Lower lobe of right lung (tissue), 2 donors: Measurements from ENCODE around the gene POU2F1. TPM values are rescaled to one million over a fixed set of nuclear protein-coding genes. Genes with fewer than 3 reads are reported as not detected.

Experiments used
- ATAC-seq, 2 donors: fragments of 200-7000 bp; cut with Tn5 transposase; one replicate each; pipeline ENCODE4 v1.9.1; 2020 to 2022; ENCODE audit warnings: mild to moderate bottlenecking in 2 of 2, moderate library complexity in 2 of 2
- DNase-seq: peaks from one replicate; pipeline ENCODE4 v3.0.0-alpha.2; 2020
- H3K27ac ChIP-seq: fragments of 200-600 bp; one replicate; pipeline ENCODE4 v1.8.0; 2022
- H3K27me3 ChIP-seq: fragments of 200-600 bp; one replicate; pipeline ENCODE4 v1.8.0; 2022; ENCODE audit warnings: low read depth
- H3K36me3 ChIP-seq: fragments of 200-600 bp; one replicate; pipeline ENCODE4 v1.8.0; 2022; ENCODE audit warnings: mild to moderate bottlenecking
- H3K4me1 ChIP-seq: fragments of 200-600 bp; one replicate; pipeline ENCODE4 v1.8.0; 2022
- H3K4me3 ChIP-seq: fragments of 200-600 bp; one replicate; pipeline ENCODE4 v1.8.0; 2022; ENCODE audit warnings: mild to moderate bottlenecking
- H3K9me3 ChIP-seq: fragments of 200-600 bp; one replicate; pipeline ENCODE4 v1.8.0; 2022
- intact Hi-C: fragments of 100-400 bp; cut with DNase I; formaldehyde crosslinking; loops from one replicate; pipeline ENCODE4 v1.11.0; 2022
- total RNA-seq: library from RNA; stranded (reverse); fragmentation: NEBNext Ultra II Directional; extraction: Animal tissue kit (Norgen Biotek cat#: 25700); gene quantifications from one replicate; pipeline ENCODE4 v1.2.1, GENCODE V29; 2021
- TF ChIP-seq, protein P1 (sequence below): fragments of 200-600 bp; IDR thresholded peaks from one replicate; pipeline ENCODE4 v1.8.0; 2022; ENCODE audit warnings: antibody characterized with exemption, mild to moderate bottlenecking
- donor health status: DM: no; HTN: yes; CAD: no; lungs with severe emphysema.

Gene POU2F1
- total RNA-seq, 1 donor from 2014 or later = 20.1 TPM

GRCh38 chr1:167404161-167404888 lies 183.6 kb downstream of the POU2F1 start:
- H3K27me3 ChIP-seq = no peaks in the 10 kb centered on the region
- intact Hi-C loops = no loop called here

GRCh38 chr1:167404908-167405307 lies 184.2 kb downstream of the POU2F1 start:
- H3K4me1 ChIP-seq = no peaks in the 10 kb centered on the region
- H3K27me3 ChIP-seq = no peaks in the 10 kb centered on the region
- DNase-seq (no peak), ATAC-seq (no peak)
- no peak overlapping the region for H3K27ac ChIP-seq
- H3K4me3 ChIP-seq = no peak overlapping the region
- peaks cover 23% of the 10 kb centered on the region for H3K36me3 ChIP-seq
- TF ChIP-seq, protein P1, sequence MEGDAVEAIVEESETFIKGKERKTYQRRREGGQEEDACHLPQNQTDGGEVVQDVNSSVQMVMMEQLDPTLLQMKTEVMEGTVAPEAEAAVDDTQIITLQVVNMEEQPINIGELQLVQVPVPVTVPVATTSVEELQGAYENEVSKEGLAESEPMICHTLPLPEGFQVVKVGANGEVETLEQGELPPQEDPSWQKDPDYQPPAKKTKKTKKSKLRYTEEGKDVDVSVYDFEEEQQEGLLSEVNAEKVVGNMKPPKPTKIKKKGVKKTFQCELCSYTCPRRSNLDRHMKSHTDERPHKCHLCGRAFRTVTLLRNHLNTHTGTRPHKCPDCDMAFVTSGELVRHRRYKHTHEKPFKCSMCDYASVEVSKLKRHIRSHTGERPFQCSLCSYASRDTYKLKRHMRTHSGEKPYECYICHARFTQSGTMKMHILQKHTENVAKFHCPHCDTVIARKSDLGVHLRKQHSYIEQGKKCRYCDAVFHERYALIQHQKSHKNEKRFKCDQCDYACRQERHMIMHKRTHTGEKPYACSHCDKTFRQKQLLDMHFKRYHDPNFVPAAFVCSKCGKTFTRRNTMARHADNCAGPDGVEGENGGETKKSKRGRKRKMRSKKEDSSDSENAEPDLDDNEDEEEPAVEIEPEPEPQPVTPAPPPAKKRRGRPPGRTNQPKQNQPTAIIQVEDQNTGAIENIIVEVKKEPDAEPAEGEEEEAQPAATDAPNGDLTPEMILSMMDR = no peak
- H3K9me3 ChIP-seq = no peaks in the 10 kb centered on the region
- intact Hi-C loops = no loop called here

More at GRCh38 chr1:167404161-167404888, 183.6 kb downstream of the POU2F1 start:
- H3K36me3 ChIP-seq = peaks cover 27% of the 10 kb centered on the region
- ATAC-seq (peak in 1 of 2 donors; percentile 53), DNase-seq (no peak)
- no peak overlapping the region for H3K4me3 ChIP-seq
- H3K4me1 ChIP-seq = no peaks in the 10 kb centered on the region
- no peaks in the 10 kb centered on the region for H3K9me3 ChIP-seq
- no peak overlapping the region for H3K27ac ChIP-seq
- TF ChIP-seq, protein P1 = no peak

DNA sequence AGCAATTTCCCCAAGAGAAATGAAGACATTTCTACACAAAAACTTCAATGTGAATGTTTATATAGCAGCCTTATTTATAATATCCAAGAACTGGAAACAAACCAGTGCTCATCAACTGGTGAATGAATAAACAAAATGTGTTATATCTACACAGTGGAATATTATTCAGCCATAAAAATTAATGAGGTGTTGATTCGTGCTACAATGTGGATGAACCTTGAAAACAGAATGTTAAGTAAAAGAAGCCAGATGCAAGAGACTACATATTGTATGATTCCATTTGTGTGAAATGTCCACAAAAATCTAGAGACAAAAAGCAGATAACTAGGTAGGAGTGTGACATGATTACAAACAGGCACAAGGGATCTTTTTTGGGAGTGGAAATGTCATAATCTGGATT lies 187.7 kb downstream of the POU2F1 start:
- H3K4me3 ChIP-seq = no peak overlapping the region
- no peak overlapping the region for H3K27ac ChIP-seq
- H3K9me3 ChIP-seq = no peaks in the 10 kb centered on the region
- TF ChIP-seq, protein P1 = no peak
- H3K27me3 ChIP-seq = no peaks in the 10 kb centered on the region
- H3K36me3 ChIP-seq = peaks cover 13% of the 10 kb centered on the region
- intact Hi-C loops = no loop called here
- no peaks in the 10 kb centered on the region for H3K4me1 ChIP-seq
- DNase-seq (no peak), ATAC-seq (no peak)

- Histone ChIP-seq H3K4me3 (no peak overlapping the region), H3K4me1 (no peaks in the 10 kb centered on the region), H3K27me3 (no peaks in the 10 kb centered on the region), H3K27ac (no peak overlapping the region), H3K36me3 (peaks cover 13% of the 10 kb centered on the region), H3K9me3 (no peaks in the 10 kb centered on the region)
- DNase-seq (no peak), ATAC-seq (no peak)
- intact Hi-C loops = no loop called here
- TF ChIP-seq, protein P1 = no peak
Measured at GRCh38 chr1:167409183-167409582, 188.5 kb downstream of the POU2F1 start.

DNA sequence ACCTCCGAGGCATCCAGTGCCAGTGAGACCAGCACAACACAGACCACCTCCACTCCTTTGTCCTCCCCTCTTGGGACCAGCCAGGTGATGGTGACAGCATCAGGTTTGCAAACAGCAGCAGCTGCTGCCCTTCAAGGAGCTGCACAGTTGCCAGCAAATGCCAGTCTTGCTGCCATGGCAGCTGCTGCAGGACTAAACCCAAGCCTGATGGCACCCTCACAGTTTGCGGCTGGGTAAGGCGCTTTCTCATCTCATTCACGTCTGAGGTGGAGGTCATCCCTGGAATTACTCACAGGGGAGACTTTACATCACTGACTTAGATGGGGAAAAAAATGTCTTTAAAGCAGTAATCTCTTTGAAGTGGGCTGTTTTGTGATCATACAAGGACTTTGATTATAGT lies 191.4 kb downstream of the POU2F1 start:
- no peak overlapping the region for H3K27ac ChIP-seq
- TF ChIP-seq, protein P1 = no peak
- H3K27me3 ChIP-seq = no peaks in the 10 kb centered on the region
- DNase-seq (no peak), ATAC-seq (no peak)
- intact Hi-C loops = no loop called here
- H3K4me1 ChIP-seq = no peaks in the 10 kb centered on the region
- no peaks in the 10 kb centered on the region for H3K9me3 ChIP-seq
- H3K36me3 ChIP-seq = peaks cover 13% of the 10 kb centered on the region
- H3K4me3 ChIP-seq = no peak overlapping the region
